GM19328 (cell line): ENCODE data around the gene SEC14L2.
"Not testable (repeated sequence)": the region's sequence is repeated elsewhere in the genome, so short reads cannot be mapped to it uniquely, and the experiment has no call there.

Source experiments
- ATAC-seq: cut with Tn5 transposase; IDR thresholded peaks from one replicate; pipeline ENCODE4 v1.9.1; 2021; ENCODE audit warnings: mild to moderate bottlenecking, moderate library complexity; ENCODE audit not compliant: unreplicated experiment

The SEC14L2 gene

GRCh38 chr22:30375312-30375849, 21.4 kb upstream of the SEC14L2 start:
- no peak for ATAC-seq

DNA sequence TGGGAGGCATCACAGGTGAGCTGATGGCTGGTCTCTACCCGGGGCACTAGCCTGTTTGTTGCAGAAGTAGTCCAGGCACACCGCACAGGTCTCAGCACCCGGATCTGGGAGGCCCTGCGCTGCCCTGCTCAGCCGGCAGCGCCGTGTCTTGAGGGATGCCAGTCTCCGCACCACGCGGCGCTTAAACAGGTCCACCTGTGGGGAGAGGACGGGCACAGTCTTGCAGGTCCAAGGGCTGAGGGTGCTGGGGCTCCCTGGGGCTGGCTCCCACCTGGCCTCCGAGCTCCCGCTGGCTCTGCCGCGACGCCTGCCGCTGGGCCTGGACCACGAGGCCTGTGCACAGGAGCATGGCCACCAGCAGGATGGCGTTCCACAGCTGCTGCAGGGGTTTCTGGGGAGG, 16.8 kb upstream of the SEC14L2 start:
- no peak for ATAC-seq

DNA sequence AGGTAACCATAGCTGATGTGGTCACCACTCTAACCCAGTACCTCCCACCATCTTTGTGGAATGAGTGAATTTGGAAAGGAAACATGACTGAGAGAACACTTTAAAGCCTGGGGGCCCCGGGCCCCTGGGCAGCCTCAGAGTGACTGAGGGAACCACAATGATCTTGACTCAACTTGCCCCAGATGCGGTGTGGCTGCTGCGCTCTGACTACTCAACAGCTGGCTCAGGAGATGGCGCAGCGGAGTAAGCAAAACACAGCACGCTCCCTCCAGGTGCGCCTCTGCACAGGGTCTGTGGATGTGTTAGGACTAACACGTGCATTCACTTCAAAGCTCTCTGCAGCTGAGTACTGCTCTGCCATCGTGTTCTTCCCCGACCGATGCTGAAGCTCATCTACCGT, 15.6 kb upstream of the SEC14L2 start:
- ATAC-seq: no peak

DNA sequence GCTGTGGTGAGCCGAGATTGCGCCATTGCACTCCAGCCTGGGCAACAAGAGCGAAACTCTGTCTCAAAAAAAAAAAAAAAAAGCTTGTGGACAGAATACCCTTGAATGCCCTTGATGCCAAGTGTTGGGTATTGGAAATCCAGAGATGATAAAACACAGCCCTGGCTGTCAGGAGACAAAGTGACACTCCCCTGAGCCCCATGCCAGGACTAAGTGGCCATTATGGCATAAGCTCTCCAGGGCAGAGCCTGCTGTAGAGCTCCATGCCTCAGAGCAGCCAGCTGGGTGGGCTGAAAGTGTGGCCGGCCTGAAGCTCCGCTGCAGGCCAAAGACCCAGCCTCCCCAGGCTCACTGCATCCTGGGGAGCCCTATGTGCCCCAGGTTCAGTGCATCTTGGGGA, 14.5 kb upstream of the SEC14L2 start:
- ATAC-seq: no peak

DNA sequence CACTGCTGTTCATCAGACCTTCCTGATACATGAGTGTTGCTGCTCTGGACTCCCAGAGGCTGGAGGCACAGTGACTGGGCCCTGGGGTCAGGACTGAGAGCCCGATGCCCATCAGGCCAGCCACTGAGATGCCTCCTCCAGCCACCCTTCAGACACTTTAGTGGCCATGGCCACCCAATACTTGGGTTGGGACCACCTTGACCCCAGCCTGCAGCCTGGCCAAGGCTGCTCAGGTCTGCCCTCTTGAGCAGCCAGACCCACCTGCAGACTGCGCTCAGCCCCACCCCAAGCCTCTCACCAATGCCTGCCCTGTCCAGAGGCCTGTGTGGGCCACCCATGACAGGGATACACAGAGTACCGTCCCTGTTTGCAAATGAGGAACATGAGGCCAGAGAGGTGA, 13.8 kb upstream of the SEC14L2 start:
- ATAC-seq: no peak

DNA sequence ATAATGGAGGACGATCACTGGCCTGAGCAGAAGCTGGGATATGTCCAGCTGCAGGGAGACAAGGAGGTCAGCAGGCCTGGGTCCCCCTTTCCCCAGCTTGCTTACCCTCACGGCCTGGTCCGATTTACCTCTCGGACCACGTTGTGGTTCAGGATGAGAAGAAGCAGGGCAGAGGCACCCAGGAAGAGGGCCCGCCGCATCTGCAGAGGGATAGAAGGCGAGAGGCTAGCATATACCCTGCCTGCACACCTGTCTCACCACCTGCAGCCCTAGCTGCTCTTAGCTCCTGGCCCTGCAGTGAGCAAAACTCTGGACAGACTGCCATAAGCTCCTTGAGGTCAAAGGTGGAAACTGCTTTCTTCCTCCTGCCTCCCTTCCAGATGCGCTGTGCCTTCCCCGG, 10.9 kb upstream of the SEC14L2 start:
- no peak for ATAC-seq

- no peak for ATAC-seq
Measured at GRCh38 chr22:30386608-30386959, 10.2 kb upstream of the SEC14L2 start.

- ATAC-seq: peak; percentile 58
Measured at GRCh38 chr22:30386960-30387827, 9.6 kb upstream of the SEC14L2 start, which contains the start of gene RNF215. TSS of gene RNF215 (minus strand) at chr22:30387411. CDS start at chr22:30387313, 98 bp downstream.

GRCh38 chr22:30390974-30391691, 5.7 kb upstream of the SEC14L2 start:
- no peak for ATAC-seq

DNA sequence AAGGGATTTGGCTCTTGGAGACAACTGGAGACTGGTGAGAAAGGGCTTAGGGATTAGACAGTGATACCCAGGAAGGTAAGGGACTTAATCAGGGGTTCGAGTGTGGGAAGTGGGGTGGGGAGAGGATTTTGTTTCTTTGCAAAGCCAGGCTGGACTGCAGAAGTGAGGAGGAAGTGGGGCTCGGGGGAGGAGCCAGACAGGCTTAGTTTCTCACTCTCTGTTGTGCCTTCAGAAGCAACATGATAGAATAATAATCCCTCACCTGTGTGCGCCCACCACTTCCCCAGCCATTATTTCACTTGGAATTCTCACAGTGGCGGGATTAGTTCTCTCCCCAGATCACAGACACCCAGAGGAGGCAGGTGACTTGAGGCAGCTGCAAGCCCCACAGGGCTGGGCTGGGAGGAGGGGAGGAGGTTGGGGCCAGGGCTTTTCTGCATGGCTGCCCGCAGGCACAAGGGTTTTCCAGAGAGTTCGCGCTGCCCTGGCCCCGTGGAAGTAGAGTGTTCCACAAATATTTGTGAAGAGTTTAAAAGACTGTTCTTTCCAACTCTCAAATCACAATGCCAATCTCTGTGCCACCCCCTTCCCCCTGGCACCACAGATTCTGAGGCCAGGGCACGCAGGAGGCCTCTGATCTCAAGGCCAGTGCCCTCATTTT, 4.0 kb upstream of the SEC14L2 start:
- no peak for ATAC-seq

GRCh38 chr22:30393322-30393680, 3.5 kb upstream of the SEC14L2 start:
- ATAC-seq: no peak

- ATAC-seq: no peak
Measured at GRCh38 chr22:30393885-30394284, 2.9 kb upstream of the SEC14L2 start.

GRCh38 chr22:30397656-30398635, 1.1 kb downstream of the SEC14L2 start:
- ATAC-seq: no peak

DNA sequence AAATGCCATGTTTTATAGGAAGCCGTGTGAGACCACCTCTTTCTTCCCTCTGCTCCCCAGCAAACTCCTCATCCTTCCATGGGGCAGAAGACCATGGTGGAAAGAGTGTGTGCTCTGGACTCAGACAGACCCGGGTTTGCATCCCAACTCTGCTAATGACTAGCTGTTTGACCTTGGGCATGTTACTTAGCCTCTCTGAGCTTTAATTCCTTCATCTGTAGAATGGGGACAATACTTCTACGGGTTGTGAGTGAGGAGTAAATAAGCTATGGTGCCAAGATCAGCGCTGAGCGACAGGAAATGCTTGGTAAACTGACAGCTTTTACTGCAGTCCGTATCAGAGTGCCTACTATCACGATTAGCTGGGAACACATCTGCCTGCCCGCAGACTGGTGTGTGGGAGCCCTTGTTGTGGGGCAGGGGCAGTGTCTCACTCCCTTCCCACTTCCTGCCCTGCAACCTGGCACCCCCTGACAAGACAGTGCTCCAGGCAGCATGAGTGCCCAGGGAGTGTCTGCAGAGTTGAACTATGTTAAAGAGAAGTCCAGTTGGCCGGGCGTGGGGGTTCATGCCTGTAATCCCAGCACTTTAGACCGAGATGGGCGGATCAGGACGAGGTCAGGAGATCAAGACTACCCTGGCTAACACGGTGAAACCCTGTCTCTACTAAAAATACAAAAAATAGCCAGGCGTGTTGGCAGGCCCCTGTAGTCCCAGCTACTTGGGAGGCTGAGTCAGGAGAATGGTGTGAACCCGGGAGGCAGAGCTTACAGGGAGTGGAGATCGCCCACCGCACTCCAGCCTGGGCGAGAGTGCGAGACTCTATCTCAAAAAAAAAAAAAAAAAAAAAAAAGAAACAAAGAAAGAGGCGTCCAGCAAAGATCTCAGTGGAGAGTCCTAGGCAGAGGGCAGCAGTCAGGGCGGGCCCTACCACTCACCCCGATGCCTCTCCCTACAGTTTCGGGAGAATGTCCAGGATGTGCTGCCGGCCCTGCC, 2.2 kb downstream of the SEC14L2 start:
- no peak for ATAC-seq

- no peak for ATAC-seq
Measured at GRCh38 chr22:30399718-30400117, 2.9 kb downstream of the SEC14L2 start.

DNA sequence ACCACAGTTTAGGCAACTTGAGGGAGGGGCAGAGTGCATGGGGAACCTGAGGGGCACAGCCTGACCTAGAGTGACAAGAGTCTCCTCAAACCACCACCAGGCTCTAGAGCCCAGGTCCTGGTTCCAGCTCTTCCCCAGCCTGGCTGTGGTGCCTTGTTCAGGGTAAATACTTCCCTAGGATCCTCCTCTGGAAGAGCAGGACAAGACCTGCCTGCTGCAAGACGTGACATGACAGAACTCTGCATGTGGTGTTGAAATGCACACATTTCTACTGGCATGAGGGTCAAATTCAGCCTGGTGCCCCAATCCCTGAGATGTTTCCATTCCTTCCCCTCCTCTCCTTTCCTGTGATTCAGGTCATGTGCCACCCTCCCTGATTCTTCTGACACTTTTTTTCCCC, 3.3 kb downstream of the SEC14L2 start:
- no peak for ATAC-seq

- not testable (repeated sequence) for ATAC-seq
Measured at GRCh38 chr22:30401024-30401423, 4.2 kb downstream of the SEC14L2 start.

DNA sequence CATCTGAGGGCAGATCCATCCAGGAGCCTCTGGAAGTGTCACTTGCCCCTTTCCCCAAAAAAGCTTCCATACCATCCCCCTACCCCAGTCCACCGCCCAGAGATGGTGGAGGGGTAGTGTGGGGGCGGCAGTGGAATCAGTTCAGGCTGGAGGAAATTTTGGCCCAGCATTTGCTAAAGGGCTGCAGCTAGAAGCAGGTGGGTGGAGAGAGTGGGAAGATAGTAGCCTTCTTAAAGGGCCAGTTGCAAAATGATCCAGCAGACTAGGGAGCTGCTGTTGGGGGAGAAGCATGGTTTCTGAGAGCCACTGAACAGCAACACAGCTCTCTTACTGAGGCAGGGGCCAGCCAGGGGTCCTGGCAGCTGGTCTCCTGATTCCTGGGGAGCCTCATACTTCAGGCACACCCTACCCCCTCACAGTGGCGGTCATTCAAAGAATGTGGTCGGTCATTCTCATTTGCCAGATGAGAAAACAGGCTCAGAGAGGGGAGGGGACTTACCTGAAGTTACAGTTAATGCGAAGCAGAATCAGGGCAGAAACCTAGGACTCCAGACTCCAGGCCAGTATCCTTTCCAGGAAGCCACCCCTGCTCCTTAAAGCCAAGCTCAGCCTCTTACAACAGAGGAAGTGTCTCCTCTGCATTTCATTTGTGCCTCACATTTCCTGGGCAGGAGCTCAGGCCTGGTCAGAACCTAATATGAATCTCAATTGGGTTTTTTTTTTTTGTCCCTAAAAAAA, 5.4 kb downstream of the SEC14L2 start:
- ATAC-seq: no peak

DNA sequence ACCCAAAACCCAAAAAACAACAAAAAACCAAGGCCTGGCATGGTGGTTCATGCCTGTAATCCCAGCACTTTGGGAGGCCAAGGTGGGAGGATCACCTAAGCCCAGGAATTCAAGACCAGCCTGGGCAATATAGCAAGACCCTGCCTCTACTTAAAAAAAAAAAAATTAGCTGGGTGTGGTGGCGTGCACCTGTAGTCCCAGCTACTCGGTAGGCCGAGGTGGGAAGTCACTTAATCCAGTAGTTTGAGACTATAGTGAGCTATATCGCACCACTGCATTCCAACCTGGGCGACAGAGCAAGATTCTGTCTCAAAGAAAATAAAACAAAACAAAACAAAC, 5.9 kb downstream of the SEC14L2 start:
- ATAC-seq: not testable (repeated sequence)
